ENCODE results near the gene RHOBTB3. TPM values are rescaled to one million over a fixed set of nuclear protein-coding genes. Genes with fewer than 3 reads are reported as not detected.
"Not testable (repeated sequence)": the region's sequence is repeated elsewhere in the genome, so short reads cannot be mapped to it uniquely, and the experiment has no call there.

RHOBTB3 gene, protein sequence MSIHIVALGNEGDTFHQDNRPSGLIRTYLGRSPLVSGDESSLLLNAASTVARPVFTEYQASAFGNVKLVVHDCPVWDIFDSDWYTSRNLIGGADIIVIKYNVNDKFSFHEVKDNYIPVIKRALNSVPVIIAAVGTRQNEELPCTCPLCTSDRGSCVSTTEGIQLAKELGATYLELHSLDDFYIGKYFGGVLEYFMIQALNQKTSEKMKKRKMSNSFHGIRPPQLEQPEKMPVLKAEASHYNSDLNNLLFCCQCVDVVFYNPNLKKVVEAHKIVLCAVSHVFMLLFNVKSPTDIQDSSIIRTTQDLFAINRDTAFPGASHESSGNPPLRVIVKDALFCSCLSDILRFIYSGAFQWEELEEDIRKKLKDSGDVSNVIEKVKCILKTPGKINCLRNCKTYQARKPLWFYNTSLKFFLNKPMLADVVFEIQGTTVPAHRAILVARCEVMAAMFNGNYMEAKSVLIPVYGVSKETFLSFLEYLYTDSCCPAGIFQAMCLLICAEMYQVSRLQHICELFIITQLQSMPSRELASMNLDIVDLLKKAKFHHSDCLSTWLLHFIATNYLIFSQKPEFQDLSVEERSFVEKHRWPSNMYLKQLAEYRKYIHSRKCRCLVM
- under 1 TPM; 0.06 to 0.61 TPM for total RNA-seq

DNA sequence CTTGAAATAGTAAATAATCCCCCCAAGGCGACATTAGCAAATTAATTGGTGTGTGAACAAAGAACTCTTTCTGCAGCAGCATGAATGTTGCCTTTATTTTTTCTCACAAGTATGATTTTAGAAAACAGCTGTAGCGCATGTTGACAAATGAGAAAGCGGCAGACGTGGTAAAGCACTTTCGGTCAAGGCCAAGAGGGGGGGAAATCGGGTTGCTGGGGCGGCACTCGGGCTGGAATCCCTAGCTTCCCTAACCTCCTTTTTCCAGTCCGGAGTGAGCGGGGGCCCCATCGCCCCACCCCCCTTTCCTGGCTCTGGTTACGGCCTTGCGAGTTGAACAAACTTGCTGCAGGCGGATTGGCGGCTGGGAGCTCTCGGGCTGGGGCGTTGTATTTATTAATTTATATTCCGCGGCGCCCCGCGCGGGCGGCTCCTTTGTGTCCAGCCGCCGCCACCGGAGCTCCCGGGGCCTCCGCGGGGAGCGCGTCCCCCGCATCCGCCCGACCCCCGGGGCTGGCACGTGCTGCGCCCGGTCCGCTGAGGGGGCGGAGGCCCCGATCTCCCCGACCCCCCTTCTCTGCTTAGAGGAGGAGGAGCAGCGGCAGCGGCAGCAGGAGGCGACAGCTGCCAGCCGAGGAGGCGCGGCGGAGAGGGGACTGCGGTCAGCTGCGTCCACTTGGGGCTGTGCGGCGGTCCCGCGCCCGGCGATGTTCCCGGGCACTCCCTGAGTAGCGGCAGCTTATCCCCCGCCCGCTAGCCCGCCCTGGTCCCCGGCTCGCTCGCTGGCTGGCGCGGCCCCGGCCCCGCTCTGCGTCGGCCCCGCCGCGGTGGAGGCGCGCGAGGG lies at the start of gene RHOBTB3:
Gene RHOBTB3, plus strand, starts transcription at position 607 of the 841 bp plus-strand sequence. CDS start 347 bp downstream, outside the sequence.
- Mint-ChIP-seq H3K27me3 (peaks cover 69% of the 10 kb centered on the region), H3K4me3 (peak within 1 kb of the TSS; percentile 80), H3K9me3 (no peaks in the 10 kb centered on the region), H3K4me1 (peaks cover 27% of the 10 kb centered on the region), H3K27ac (no peak within 1 kb of the TSS), H3K36me3 (peaks cover 2% of the 10 kb centered on the region)
- POLR2A ChIA-PET, result interaction anchor here (0.6 to 0.7 kb wide), 3 partner anchors 48 to 104 kb away, joined by 3 to 5 read pairs (median 3); partner anchors contain the start of gene RFESD
- DNase-seq (peak; percentile 63), ATAC-seq (ENCODE audit: low read depth) (peak; percentile 67)

DNA sequence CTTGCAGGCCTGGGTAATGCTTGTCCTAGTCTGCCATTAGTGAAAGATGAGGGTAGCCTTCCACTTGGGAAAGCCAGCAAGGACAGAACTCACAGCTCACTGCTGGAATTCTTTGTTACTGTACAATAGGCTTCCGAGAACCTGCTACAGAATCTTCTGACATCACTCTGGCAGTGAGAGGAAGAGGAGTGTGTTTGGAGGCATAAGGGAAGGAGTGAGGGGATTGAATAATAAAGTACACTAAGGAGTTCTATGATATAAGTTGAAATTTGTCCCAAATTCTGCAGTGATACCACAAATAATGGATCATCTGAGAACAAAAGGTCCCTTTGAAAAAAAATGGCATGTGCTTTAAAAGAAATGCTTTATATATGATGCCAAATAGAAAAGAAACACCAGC lies 48.2 kb upstream of the RHOBTB3 start, which contains the start of gene SPATA9:
Gene SPATA9, minus strand, starts transcription at position 101 of the 400 bp plus-strand sequence. CDS start 137 bp downstream, outside the sequence.
- no peaks in the 10 kb centered on the region for H3K4me1 Mint-ChIP-seq
- H3K36me3 Mint-ChIP-seq, result no peaks in the 10 kb centered on the region
- DNase-seq (no peak), ATAC-seq (ENCODE audit: low read depth) (no peak)
- H3K27me3 Mint-ChIP-seq, result peaks cover 17% of the 10 kb centered on the region
- peaks cover 2% of the 10 kb centered on the region for H3K9me3 Mint-ChIP-seq
- no peak within 1 kb of the TSS for H3K27ac Mint-ChIP-seq
- POLR2A ChIA-PET, result no interaction called here
- no peak within 1 kb of the TSS for H3K4me3 Mint-ChIP-seq

DNA sequence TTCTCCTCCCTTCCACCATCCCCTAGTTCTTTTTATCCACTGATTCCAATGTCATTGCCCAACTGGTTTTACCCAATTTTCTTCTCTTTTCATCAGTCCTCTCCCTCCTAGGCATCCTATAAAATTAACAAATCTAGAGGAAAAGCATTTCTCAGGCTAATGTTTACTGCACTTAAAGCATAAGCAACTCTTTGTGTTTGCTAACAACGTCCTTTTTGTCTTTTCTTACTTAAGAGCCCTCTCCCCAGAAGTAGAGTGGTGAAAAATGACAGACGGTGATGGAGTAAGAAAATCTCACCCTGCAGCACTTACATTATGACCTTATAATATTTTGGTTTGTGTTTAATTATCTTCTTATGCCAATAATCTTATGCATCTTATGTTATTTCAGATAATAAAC lies 46.8 kb upstream of the RHOBTB3 start:
- Mint-ChIP-seq H3K4me3 (no peak overlapping the region), H3K36me3 (no peaks in the 10 kb centered on the region), H3K4me1 (no peaks in the 10 kb centered on the region), H3K27me3 (peaks cover 15% of the 10 kb centered on the region), H3K27ac (no peak overlapping the region), H3K9me3 (peaks cover 3% of the 10 kb centered on the region)
- POLR2A ChIA-PET, result no interaction called here
- ATAC-seq (ENCODE audit: low read depth), result no peak
- no peak for DNase-seq

DNA sequence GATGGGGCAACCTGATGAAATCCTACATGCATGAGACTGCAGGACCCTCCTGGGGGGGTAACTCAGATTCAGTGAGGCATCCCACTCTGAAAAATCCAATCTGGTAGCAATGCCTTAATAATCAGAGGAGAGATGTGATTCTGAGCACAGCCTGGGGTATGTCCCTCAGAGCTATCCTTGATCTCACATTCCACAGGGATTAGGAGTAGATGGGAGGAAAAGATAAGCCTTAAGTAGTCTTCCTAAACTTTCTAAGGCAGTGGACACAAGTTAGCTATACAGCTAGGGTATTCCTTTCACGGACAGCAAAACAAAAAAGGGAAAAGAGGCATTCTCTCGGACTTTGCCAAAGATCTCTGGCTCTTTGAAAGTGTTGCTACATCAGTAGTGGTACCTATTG lies 44.5 kb upstream of the RHOBTB3 start:
- Mint-ChIP-seq H3K4me3 (no peak overlapping the region), H3K27me3 (peaks cover 9% of the 10 kb centered on the region), H3K36me3 (no peaks in the 10 kb centered on the region), H3K27ac (no peak overlapping the region), H3K4me1 (no peaks in the 10 kb centered on the region), H3K9me3 (peaks cover 2% of the 10 kb centered on the region)
- ATAC-seq (ENCODE audit: low read depth) (no peak), DNase-seq (no peak)
- POLR2A ChIA-PET, result no interaction called here

- POLR2A ChIA-PET, result no interaction called here
- Mint-ChIP-seq H3K4me3 (no peak overlapping the region), H3K27me3 (peaks cover 8% of the 10 kb centered on the region), H3K36me3 (no peaks in the 10 kb centered on the region), H3K27ac (no peak overlapping the region), H3K4me1 (no peaks in the 10 kb centered on the region), H3K9me3 (peaks cover 2% of the 10 kb centered on the region)
- DNase-seq (no peak), ATAC-seq (ENCODE audit: low read depth) (no peak)
These were observed 41.5 kb upstream of the RHOBTB3 start for GRCh38 chr5:95689680-95690079.

DNA sequence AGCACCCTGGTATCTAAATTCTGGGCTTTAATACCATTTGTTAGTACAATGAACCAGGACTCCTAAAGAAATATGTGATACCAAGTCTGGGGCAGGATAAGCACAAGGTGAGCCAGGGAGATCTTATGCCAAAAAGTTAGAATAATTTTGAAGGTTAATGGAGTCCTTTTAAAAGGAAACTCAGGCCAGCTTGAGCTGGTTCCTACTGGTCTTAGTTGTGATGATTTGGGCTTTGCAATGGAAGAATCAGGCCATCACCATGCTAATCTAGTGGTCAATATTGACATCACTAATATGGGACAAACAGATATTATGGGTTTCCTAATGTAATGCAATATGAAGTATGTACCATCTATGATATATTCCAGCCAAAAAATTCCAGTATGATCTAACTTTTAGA lies 40.8 kb upstream of the RHOBTB3 start:
- no peak for DNase-seq
- ATAC-seq (ENCODE audit: low read depth), result no peak
- Mint-ChIP-seq H3K27me3 (peaks cover 8% of the 10 kb centered on the region), H3K4me1 (no peaks in the 10 kb centered on the region), H3K9me3 (peaks cover 2% of the 10 kb centered on the region), H3K4me3 (no peak overlapping the region), H3K36me3 (no peaks in the 10 kb centered on the region), H3K27ac (no peak overlapping the region)
- POLR2A ChIA-PET, result no interaction called here

DNA sequence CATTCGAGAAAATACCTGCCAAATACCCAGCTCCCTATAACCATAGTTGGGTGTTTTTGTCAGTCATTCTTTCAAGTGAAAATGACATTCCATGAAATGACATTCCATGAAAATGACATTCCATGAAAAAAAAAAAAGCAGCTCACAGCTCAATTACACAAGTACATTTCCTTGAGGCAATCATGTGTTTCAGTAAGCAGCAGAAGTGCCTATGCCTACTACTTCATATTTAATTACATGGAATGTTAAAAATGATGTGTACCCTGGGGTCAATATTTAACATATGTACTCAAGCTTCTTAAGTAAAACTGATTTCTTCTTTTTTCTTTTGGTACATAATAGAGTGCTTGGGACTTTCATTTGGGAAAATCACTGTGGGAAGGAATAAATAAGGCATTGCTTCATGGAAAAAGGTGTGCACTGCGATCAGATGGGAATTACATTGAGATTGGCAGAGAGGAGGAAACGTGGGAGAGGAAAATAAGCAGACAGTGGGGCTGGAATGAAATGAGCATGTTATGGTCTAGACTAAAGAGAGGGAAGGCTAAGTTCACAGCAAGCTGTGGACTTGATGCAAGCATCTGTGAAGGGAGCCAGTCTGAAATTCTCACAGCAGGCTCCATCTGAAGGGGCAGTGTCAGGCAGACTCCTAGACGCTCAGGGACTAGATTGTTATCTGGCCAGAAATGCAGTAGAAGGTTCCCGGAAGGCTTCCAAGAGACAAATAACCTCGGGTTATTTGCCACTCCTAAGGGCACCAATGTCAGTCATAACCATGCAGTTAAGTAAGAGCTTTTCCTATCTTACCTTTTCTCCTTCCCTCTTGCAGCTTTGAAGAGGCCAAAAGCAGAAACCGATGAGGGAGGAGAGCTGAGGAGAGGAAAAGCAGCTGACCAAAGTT lies 33.1 kb upstream of the RHOBTB3 start:
- no peaks in the 10 kb centered on the region for H3K9me3 Mint-ChIP-seq

DNA sequence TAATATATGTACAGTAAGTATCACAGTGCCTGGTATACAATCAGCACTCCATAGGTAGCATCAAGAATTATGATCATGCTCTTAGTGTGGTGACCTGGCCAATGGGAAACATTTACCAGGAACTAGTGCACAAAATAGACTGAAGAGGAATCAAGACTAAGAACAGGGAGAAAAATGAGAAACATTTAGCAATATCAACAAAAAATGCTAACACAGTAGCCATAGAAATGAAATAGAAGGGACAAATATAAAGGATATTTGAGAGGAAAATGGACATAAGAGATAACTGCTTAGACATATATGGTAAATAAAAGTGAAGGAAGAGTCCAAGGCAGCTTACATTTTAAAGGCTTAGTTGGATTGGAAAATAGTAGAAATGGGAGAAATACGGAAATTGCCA lies 31.8 kb upstream of the RHOBTB3 start:
- Mint-ChIP-seq H3K4me3 (no peak overlapping the region), H3K36me3 (no peaks in the 10 kb centered on the region), H3K9me3 (no peaks in the 10 kb centered on the region), H3K27ac (no peak overlapping the region), H3K4me1 (no peaks in the 10 kb centered on the region), H3K27me3 (peaks cover 30% of the 10 kb centered on the region)
- DNase-seq, result no peak
- no peak for ATAC-seq (ENCODE audit: low read depth)
- POLR2A ChIA-PET, result no interaction called here

More for the DNA sequence above, 33.1 kb upstream of the RHOBTB3 start:
- no peak overlapping the region for H3K4me3 Mint-ChIP-seq
- ATAC-seq (ENCODE audit: low read depth) (no peak), DNase-seq (no peak)
- no peaks in the 10 kb centered on the region for H3K36me3 Mint-ChIP-seq
- H3K27me3 Mint-ChIP-seq, result peaks cover 28% of the 10 kb centered on the region
- POLR2A ChIA-PET, result no interaction called here
- no peak overlapping the region for H3K27ac Mint-ChIP-seq
- H3K4me1 Mint-ChIP-seq, result no peaks in the 10 kb centered on the region

GRCh38 chr5:95701074-95701473 lies 30.1 kb upstream of the RHOBTB3 start:
- Mint-ChIP-seq H3K9me3 (no peaks in the 10 kb centered on the region), H3K36me3 (no peaks in the 10 kb centered on the region), H3K4me3 (no peak overlapping the region), H3K4me1 (no peaks in the 10 kb centered on the region), H3K27ac (no peak overlapping the region), H3K27me3 (peaks cover 30% of the 10 kb centered on the region)
- POLR2A ChIA-PET, result no interaction called here
- ATAC-seq (ENCODE audit: low read depth) (no peak), DNase-seq (no peak)

DNA sequence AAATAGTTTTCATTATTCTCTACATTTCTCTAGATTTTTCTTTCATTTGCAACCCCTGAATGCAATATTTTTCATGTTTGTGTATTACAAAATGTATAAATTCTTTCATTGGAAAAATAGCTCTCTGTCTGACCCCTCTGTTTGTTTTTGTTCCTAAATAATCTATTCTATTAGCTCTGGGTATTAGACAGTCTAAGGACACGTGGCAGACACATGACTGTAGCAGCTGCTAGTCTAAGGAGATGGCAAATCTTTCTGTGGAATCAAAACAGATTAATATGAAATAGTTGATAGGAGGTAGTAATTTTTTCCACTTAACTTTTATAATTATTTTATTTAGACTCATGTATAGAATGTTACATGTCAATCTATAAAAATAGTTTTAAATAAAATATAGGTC lies 27.0 kb upstream of the RHOBTB3 start:
- Mint-ChIP-seq H3K4me3 (no peak overlapping the region), H3K27me3 (peaks cover 17% of the 10 kb centered on the region), H3K9me3 (no peaks in the 10 kb centered on the region), H3K4me1 (no peaks in the 10 kb centered on the region), H3K27ac (no peak overlapping the region), H3K36me3 (no peaks in the 10 kb centered on the region)
- ATAC-seq (ENCODE audit: low read depth) (no peak), DNase-seq (no peak)
- POLR2A ChIA-PET, result no interaction called here

DNA sequence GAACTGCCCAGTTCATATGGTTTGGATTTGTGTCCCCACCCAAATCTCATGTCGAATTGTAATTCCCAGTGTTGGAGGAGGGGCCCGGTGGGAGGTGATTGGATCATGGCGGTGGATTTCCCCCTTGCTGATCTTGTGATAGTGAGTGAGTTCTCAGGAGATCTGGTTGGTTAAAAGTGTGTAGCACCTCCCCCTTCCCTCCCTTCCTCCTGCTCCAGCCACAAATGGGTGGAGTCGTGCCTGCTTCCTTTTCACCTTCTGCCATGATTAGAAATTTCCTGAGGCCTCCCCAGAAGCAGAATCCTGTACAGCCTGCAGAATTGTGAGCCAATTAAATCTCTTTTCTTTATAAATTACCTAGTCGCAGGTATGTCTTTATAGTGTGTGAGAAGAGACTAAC lies 24.9 kb upstream of the RHOBTB3 start:
- ATAC-seq (ENCODE audit: low read depth); H3K9me3 Mint-ChIP-seq; H3K27ac Mint-ChIP-seq; H3K4me1 Mint-ChIP-seq; H3K36me3 Mint-ChIP-seq; H3K4me3 Mint-ChIP-seq; POLR2A ChIA-PET; DNase-seq: not testable (repeated sequence)
- peaks cover 12% of the 10 kb centered on the region for H3K27me3 Mint-ChIP-seq

DNA sequence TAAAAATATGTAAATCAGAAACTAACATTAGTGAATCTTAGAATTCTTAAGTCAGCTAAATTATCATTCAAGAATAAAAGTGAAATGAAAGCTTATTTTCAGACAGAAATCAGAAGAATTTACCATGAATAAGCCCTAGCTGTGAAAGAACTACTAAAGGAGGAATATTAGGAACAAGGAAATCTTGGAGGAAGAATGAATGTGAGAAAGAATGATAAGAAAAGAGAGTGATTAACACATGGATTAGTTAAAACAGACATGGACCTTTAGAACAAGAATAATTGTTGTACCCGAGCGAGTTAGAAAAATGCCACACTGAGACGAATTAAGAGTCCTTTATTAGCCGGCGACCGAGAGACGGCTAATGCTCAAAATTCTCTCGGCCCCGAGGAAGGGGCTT lies 24.1 kb upstream of the RHOBTB3 start:
- H3K36me3 Mint-ChIP-seq, result no peaks in the 10 kb centered on the region
- no peak overlapping the region for H3K4me3 Mint-ChIP-seq
- no peak for ATAC-seq (ENCODE audit: low read depth)
- no peak overlapping the region for H3K27ac Mint-ChIP-seq
- H3K27me3 Mint-ChIP-seq, result peaks cover 6% of the 10 kb centered on the region
- POLR2A ChIA-PET, result no interaction called here
- no peak for DNase-seq
- no peaks in the 10 kb centered on the region for H3K4me1 Mint-ChIP-seq
- no peaks in the 10 kb centered on the region for H3K9me3 Mint-ChIP-seq
